Right lobe of liver (tissue), 4 donors: Measurements from ENCODE around the gene RNF150.

ENCODE experiments used
- CTCF ChIP-seq, 4 donors: fragments of 200-600 bp in 3 of 4; fragments of 450-650 bp in 1 of 4; IDR thresholded peaks; one replicate each; pipeline versions ENCODE4 v1.5.1 to v1.8.0; 2016 to 2022; ENCODE audit warnings: antibody characterized with exemption in 4 of 4, mild to moderate bottlenecking in 2 of 4
- POLR2A ChIP-seq: fragments of 450-650 bp; IDR thresholded peaks from one replicate; pipeline ENCODE4 v1.6.1; 2017; ENCODE audit warnings: antibody characterized with exemption, mild to moderate bottlenecking
- donor health status: DM: no; HTN: no; CAD: no.
- donor health status: DM: no; HTN: no; CAD: no.
- donor health status: DM: no; HTN: yes; CAD: no.

GRCh38 chr4:140865253-140866217 is 267.7 kb downstream of the RNF150 start:
- TF ChIP-seq CTCF (IDR thresholded peaks at IDR 0.05) (no peak), POLR2A (no peak)
